GM19351 (cell line): Measurements from ENCODE around the gene HELZ.
"Not testable (repeated sequence)": the region's sequence is repeated elsewhere in the genome, so short reads cannot be mapped to it uniquely, and the experiment has no call there.

ENCODE experiments used
- ATAC-seq: cut with Tn5 transposase; IDR thresholded peaks from one replicate; pipeline ENCODE4 v1.9.1; 2021; ENCODE audit warnings: mild to moderate bottlenecking, moderate library complexity; ENCODE audit not compliant: unreplicated experiment

The HELZ gene

DNA sequence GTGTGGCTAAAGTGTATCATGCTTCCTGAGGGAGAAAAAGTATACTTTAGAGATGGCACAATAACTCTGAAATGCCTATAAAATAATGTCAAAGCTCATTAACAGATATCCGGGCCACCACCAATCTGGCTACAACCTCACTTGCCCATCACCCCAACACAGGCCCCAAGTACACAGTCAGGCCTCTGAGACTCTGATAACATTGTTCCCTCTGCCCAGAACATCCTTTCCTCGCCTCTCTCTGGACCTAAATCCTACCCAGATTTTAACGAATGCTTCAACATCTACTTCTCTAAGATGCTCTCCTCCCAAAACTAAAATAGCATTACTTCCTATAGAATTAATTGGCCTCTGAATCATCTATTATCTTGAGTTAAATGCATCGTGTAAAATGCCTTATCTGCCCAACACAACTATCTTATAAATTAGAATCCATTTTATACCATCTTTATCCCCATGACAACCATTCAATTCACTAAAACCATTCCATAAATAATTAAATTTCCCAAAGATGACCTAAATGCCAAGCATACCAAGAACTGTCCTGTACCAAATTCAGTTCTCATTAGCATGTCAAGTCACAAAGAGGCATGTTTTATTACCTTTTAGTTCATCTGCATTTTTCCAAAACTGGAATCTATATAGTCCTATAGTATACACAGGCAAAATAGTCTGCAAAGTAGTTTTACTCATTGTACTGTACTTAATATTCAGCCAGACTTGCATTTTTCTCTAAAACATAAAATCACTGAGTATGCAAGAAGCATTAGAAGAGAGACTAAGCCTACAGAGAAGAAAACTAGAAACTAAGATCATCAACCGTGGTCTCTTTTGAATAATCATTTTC, 15.7 kb downstream of the HELZ start:
- ATAC-seq, result no peak

- no peak for ATAC-seq
These were observed 17.5 kb downstream of the HELZ start for GRCh38 chr17:67227488-67227887.

DNA sequence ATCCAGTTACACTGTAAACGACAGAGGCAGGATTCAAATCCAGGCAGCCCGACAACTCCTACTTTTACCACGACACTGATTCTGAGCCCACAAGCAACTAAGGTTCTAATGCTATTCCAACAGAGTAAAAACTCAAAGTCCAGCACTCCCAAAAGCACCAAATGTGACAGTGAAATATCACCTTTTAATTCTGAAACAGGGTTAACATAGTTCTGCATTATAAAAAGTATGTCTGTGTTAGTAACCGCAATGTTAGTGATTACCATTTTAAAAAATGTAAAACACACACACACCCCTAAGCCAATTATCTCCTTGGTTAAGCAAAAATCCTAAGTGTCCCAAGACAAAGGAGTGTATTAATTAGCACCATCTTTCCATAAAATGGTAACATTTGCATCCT, 19.7 kb downstream of the HELZ start:
- no peak for ATAC-seq

GRCh38 chr17:67224736-67225135, 20.3 kb downstream of the HELZ start:
- no peak for ATAC-seq

GRCh38 chr17:67223924-67224323, 21.1 kb downstream of the HELZ start:
- ATAC-seq, result no peak

GRCh38 chr17:67221062-67221998, 23.7 kb downstream of the HELZ start:
- no peak for ATAC-seq

GRCh38 chr17:67218385-67218950, 26.5 kb downstream of the HELZ start:
- no peak for ATAC-seq

DNA sequence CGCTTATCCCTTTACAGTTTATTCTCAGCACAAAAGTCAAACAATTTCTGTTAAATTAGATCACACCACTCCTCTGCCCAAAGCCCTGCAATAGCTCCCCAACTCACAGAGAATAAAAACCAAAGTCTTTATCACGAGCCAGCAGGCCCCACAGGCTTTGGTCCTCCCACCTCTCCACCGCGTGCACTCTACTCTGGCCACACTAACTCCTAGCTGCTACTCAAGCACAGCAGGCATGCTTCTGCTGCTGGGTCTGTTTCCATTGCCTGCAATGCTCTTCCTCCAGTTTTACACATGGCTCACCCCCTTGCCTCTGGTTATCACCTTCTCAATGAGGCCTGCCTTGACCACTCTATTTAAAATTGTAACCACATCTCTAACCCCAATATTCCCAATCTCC, 27.6 kb downstream of the HELZ start:
- ATAC-seq, result no peak

DNA sequence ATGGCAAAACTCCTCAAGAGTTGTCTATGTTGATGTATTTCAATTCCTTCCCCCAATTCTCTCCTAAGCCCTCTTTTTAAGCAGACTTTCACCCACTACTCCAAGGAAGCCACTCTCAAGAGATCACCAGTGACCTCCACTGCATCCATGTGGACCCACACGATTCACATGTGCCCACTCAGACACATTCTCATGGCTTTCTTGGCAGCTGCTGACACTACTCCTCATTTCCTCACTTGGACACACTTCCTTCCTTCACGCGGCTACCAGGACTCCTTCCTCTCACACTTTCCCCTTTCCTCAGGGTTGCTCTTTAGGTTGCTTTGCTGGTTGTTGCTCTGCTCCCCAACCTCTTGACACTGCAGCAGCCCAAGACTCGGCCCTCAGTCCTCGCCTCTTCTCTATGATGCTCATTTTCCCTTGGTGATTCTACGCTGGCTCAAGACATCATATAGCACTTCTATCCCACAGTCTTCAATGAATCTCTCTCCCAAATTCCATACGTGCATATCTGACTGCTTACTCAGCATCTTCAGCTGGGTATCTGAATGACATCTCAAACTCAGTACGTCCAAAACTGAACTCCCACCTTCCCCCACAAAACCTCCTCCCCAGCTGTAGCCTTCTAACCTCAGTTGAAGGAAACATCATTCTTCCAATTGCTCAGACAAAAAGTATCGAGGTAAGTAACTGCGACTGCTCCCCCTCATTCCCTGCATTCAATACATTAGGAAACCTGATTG, 28.2 kb downstream of the HELZ start:
- ATAC-seq, result no peak

DNA sequence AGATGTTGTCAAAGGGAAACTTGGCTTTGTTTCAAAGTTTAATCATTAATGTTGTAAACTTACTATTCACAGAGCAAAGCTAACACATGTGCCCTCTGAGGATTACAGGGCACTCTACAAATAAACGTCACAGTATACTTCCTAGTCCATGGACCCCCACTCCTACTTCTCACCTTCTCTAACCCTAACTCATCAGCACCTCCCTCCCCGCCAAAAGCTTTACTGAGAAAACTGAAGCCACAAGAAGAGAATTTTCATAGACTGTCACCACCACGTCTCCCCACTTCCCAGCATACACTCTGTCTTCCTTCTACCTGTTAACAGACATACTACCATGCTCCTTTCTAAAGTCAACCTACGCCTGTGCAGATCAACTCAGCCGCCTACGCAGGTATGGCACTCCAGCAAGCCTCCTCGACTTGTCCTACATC, 29.0 kb downstream of the HELZ start:
- ATAC-seq, result no peak

DNA sequence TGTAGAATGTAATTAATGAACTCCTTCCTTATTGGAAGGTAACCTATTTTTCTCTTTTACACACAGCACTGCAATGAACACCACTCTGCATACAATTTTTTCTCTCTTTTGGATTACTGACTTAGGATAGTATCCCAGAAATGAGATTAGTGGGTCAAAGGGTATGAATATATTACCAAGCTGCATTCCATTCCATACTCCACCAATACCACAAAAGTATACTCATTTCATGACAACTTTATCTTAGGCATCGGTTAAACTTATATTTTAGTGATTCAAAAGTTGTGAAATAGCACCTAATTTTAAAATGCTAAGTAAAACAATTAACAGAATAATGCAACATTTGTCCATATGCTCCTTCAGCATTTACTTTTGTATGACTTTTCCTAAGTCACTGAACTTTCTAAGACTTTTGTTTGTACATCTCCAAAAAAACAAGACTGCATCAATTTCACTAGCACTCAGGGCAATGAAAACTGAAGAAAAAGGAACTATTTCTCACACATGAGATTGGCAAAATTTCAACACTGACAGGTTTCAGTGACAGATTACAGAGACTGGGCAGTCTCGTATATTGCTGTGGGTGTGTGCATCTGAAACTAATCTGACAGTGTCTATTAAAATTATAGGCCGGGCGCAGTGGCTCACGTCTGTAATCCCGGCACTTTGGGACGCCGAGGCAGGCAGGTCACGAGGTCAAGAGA, 32.1 kb downstream of the HELZ start:
- no peak for ATAC-seq

DNA sequence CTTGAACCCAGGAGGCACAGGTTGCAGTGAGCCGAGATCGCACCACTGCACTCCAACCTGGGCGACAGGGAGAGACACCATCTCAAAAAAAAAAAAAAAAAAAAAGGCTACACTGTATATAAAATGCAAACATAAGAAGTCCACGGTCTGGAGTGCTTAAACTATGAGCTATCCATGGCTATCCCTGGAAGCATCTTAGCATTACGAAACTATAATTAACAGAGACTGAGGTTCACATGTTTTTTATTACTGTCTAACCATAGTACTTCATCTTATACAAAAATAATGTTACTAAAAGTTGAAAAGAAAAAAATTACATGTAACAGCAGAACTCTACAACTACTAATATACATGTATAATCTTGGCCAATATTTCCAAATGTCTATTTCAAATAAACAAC, 32.8 kb downstream of the HELZ start:
- ATAC-seq, result no peak

- no peak for ATAC-seq
These were observed 33.3 kb downstream of the HELZ start for GRCh38 chr17:67211742-67212141.

DNA sequence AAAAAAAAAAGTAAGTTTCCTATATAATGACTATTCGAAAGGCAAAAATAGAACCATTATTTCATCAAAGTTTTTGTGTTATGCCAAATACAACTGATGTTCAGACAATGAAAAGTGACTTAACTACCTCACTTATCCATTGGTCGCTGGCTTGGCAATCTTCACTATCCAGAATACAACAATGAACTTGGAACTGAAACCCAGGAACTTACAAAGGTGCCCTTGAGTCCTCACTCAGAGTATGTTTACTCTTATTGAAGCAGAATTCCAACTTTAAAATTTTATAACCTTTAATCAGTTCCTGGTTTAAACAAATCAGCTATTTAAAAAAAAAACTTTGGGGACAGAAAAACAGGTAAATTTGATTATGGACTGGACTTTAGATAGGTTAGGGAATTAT, 34.1 kb downstream of the HELZ start:
- no peak for ATAC-seq

DNA sequence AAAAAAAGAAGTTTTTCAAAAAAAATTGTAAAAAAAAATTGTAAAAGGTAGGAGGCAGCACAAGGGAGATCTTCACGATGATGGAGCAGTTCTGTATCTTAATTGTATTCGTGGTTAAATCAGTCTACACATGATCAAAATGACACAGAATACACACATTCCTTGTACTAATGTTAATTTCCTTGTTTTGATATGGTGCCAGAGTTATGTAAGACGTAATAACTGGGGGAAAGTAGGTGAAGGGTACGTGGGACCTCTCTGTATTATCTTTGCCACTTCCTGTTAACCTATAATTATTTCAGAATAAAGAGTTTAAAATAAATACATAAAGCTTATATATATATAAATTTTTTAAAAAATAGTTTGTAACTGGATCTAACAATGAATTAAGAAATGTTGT, 36.8 kb downstream of the HELZ start:
- no peak for ATAC-seq

- no peak for ATAC-seq
These were observed 41.2 kb downstream of the HELZ start for GRCh38 chr17:67203818-67204217.

DNA sequence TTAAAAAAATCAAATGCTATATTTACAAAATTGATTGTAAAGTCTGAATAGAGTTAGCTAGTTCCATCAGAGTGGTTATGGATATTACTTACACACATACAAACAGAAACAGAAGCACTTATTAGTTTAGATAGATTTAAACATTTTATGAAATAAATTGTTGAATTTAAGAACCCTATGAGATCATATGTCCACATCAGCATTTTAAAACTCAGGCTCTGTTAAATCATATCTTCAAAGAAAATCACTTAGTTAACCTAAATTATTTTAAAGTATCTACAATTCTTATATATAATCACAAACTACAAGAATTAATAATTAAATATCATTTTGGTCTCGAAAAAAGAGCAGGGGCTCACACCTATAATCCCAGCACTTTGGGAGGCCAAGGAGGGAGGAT, 42.5 kb downstream of the HELZ start:
- no peak for ATAC-seq

GRCh38 chr17:67200727-67201301, 44.2 kb downstream of the HELZ start:
- no peak for ATAC-seq

DNA sequence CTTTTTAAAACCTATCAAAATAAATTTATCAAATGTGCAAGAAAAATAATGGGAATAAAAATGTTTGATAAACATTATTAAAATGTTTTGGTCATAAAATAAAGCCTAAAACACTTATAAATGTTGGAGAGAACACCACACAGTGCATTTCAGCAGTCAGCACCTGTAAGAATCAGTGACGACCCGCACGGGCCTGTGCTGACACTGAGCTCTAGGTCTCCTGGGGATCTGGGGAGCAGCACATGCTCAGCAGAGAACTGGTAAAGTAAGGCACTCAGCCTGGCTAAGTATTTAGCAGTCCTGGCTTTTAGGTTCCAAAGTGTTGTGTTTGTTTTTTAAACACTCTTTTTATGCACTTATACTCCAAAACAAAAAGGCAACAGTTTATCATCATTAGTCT, 46.9 kb downstream of the HELZ start:
- no peak for ATAC-seq

DNA sequence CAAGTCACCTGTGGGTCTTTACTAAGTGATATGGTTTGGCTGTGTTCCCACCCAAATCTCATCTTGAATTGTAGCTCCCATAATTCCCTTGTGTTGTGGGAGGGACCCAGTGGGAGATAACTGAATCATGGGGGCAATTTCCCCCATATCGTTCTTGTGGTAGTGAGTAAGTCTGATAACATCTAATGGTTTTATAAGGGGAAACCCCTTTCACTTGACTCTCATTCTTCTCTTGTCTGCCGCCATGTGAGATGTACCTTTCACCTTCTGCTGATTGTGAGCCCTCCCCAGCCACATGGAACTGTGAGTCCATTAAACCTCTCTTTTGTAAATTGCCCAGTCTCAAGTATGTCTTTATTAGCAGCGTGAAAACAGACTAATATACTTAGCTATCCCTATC, 48.0 kb downstream of the HELZ start:
- not testable (repeated sequence) for ATAC-seq
